NCI-H510A treated with DMSO at 0.1 percent for 48 hours (cell line): ENCODE measurements around the gene BLOC1S5.
"Not testable (repeated sequence)": the region's sequence is repeated elsewhere in the genome, so short reads cannot be mapped to it uniquely, and the experiment has no call there.

Experiments
- DNase-seq: peaks from one replicate; lab custom pipeline; 2025; lab: John Stamatoyannopoulos, UW

Gene BLOC1S5

DNA sequence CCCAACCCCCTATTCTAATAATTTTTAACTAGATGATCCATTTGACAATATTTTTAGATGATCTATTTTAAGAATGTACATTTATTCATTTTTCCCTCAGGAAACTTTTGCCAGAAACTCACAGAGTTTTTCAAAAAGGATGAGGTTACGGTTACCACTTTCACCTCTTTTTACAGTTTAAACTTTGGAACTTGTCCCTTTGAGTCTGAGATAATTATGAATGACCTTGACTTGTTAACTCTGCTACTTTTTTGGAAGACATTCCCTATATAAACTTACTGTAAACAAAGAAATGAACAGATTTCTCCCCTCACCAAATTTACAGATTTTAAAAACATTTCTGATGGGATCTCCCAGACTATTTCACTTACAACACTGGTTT, 18.4 kb upstream of the BLOC1S5 start:
- no peak for DNase-seq

DNA sequence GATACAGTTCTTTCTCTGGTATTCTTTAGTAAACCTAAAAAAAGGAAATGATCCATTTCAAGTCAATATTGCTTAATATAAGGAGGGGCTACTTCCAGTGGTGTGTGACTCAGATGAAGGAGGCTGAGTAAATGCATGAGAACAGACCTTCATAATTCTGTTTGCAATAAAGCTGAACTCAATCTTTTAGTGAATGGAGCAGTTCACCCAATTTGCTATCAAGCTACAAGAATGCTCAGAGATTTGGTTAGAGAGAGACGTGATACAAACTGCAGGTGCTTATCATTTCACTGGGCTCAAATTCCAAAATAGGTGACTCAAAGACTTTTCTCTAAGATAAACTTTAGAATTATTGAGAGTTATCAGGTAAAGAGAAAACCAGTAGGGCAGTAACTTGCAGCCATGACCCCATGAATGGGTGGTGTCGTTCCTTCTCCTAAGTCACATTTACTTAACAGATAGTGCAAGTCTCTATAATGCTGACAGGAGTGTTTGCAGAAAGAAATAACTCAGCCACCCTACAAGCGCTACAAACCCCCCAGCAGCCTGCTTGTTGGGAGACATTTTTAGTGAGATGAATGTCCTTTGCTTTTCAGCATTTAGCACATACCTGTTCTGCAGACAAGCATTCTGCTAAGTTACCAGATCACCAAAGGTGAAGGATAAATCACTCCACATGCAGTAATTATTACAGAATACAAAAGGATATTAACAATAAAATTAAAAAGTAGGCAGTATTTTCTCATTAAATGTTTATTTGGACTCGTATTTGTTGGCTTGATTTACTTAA, 16.4 kb upstream of the BLOC1S5 start:
- DNase-seq, result no peak

DNA sequence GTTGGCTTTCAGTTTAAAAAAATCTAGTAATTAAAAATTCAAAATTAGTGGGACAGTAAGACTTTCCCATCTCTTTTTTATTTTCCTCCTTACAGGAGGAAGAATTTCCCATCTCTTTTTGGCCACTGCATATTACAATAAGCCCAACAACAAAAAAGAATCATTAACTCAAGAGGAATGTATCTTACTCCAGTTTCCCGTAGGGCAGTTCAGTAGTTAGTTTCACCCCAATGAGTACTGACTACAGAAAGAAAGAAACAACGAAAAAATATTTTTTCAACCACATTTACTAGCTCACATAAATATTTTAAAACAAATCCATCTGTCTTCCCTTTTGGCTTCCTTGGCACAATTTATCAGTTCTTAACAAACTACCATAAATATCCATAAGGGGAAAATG, 14.9 kb upstream of the BLOC1S5 start:
- no peak for DNase-seq

DNA sequence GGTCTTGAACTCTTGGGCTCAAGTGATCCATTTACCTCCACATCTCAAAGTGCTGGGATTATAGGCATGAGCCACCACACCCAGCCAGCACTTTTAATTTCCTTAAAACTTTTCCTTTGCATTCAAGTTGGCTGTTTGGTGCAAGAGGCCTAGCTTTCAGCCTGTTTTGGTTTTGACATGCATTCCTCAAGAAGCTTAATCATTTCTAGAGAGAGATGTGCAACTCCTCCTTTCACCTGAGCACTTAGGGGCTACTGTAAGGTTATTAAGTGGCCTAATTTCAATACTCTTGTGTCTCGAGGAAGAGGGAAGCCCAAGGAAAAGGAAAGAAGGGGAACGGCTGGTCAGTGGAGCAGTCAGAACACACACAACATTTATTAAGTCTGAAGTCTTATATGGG, 13.8 kb upstream of the BLOC1S5 start:
- DNase-seq, result no peak

DNA sequence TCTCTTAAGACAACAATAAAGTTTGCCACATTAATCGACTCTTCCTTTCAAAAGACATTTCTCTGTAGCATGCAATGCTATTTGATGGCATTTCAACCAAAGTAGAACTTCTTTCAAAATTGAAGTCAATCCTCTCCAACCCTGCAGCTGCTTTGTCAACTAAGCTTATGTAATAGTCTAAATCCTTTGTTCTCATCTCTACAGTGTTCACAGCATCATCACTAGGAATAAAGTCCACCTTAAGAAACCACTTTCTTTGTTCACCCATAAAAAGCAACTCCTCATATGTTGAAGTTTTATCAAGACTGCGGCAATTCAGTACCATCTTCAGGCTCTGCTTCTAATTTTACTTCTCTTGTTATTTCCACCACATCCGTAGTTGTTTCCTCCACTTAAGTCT, 11.5 kb upstream of the BLOC1S5 start:
- DNase-seq, result no peak

DNA sequence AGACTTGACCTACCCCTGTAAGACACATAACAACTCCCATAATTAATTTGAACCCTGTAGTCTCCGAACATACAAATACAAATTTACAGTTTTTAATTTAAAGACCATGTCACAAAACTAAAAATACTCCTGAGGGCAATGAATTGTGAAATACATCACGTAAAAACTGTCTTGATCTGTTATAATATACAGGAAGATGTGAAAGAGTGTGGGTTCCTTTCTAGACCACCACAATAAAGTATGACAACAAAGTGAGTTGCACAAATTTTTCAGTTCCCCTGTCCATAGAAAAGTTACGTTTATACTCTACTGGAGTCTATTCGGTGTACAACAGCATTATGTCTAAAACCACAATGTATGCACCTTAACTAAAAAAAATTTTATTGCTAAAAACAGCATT, 11.0 kb upstream of the BLOC1S5 start:
- no peak for DNase-seq

DNA sequence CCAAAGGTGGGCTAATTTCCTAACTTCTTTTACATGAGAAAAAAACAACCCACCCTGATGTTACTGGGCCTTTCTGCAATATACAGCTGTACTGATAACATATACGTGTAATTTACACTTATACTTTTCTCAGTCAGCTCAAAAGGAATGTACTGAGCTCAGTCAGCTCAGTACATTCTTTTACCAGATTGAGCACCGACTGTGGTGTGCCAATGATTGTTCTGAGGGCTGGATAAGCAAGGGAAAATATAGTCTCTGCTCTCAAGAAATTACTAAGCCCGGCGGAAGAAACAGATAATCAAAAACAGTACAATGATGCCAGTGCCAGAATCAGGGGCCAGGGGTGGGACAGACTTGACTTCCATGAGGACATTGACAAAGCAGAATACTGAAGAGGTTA, 10.0 kb upstream of the BLOC1S5 start:
- no peak for DNase-seq

DNA sequence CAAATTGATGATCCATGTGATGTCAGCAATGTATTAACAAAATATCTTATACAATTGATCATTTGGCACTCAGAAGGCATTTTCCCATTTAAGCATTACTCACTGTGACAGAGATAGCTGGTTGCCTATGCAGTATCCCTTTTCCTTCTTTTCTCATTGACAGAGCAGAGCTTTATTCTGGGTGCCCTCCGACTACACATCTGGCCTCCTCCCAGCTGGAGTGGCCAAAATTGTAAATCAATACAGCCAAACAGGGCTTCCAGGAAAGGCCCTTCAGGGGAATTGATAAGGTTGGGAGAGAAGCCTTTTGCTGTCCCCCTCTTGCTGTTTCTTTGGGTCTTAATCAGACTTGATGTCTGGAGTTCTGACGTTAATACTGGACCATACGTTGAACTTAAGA, 9.6 kb upstream of the BLOC1S5 start:
- DNase-seq, result no peak

DNA sequence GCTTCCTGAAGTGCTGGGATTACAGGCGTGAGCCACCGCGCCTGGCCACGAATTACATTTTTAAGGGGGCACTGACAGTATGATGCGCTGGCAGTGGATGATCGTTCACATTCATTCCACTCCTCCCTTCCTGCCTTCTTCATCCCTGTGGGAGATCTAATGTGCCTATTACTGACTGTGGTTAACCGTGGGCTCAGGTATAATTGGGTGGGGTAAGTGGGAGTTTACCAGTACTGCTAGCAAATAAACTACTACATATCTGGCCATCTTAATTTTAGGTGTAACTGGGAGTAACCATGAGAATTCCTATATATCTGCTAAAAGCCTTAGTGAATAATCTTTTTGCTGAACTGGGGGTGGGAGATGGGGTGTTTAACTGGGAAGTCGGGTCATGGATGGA, 6.5 kb upstream of the BLOC1S5 start:
- no peak for DNase-seq

DNA sequence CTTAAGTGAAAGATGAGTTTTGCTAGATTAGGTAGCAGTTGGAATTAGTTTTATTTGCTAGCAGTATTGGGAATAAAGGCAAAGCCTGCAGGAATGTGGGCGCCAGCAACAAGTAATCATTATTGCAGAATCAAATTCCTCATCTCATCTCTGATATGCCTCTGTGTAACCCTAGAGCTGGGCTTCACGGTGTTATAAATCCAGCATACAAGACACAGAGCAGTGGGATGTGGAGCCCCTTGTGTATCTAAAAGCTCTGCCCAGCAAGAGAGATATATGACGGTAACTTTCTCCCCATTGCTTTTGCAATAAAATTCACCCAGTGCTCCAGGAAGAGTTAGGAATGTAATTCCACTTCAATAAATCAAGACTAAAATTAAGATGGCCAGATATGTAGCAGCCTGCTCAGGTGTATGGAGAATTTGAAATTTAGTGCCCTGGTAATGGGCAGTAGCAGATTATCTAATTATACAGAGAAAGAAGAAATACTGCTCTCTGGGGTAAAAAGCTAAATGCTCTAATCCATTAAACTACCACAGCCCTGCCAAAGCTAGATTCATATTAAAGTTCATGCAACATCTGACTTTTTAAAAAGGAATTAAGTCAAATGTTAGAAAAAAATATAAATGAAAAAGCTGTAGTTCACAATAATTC, 5.6 kb upstream of the BLOC1S5 start:
- DNase-seq, result no peak

DNA sequence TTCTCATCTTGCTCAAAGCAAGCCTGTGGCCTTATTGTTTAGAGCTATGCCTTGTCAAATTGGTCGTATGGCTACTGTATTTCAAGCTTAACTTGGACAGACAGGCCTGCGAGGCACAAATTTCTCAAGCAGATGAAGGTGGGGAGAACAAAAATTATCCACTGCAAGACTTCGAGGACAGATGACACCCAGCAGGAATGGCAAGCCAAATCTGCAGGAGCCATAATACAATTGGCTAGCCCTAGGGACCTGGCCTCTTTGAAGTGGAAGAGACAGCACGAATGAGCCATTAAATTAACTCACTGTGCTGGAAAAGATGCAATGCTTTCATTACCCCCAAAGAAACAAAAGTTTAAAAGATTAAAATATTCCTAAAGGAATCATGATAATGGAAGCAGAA, 5.0 kb upstream of the BLOC1S5 start:
- no peak for DNase-seq

DNA sequence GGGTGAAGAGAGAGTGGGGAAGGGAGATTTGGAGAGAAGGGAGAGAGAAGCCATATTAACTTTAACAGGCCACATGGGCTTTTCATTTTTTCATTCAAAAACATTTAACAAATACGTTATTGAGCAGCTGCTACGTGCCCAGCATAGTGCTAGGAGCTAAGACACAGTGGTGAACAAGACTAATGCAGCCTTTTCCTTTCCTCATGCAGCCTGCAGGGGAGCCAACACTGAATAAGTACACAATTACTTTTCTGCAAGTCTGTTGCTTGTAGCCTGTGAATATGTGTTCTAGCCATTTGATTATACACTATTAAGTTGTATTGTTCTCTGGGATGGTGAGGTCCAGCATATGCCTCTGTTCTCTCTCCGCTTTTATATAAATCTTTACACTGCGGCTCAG, 1.9 kb upstream of the BLOC1S5 start:
- DNase-seq, result no peak

DNA sequence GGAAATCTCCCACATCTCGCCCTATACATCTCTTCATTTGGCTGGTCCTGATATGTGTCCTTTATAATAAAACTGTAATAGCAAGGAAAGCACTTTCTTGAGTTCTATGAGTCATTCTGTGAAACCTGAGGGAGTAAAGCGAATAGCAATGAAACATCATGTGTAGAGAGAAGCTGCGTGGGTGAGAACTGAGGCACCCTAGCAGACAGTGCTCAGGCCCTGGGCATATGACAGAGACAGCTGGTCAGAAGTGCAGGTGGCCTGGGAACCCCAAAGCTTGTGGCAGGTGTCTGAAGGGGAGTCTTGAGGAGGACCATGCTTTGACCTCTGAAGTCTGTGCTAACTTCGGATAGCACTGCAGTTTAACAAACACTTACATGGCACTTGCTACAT, 1.3 kb upstream of the BLOC1S5 start:
- DNase-seq, result no peak

DNA sequence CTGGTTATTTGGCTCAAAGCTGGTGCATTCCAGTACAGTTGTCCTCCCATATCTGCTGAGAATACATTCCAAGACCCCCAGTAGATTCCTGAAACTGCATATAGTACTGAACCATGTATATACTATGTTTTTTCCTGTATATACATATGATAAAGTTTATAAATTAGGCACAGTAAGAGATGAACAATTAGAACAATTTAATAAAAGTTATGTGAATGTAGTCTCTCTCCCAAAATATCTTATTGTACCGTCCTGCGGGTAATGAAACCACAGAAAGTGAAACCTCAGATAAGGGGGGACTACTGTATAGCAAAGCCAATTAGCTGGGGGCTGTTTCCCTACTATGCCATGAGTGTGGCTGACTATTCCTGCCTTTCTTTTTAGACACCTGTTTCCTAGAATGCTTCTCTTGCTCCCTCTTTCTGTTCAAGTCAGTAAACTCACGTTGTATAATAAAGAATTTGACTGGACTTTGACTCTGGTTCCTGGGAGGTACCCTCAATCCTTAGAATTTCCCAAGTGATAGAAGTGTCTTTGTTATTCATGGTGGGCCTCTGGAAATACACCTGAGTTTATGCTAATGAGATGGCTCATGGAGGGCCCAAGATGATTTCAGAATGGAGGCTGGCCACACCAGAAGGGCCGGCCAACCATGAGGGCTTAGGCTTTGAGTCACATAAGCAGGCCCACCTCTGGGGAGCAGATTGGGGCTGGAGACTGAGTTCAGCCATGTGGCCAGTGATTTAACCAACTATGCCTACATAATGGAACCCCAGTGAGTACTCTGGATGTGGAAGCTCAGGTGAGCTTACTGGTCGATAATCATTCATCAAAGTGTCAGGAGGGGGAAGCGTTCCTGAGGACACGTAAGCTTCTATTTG, 689 bp upstream of the BLOC1S5 start:
- DNase-seq, result no peak

DNA sequence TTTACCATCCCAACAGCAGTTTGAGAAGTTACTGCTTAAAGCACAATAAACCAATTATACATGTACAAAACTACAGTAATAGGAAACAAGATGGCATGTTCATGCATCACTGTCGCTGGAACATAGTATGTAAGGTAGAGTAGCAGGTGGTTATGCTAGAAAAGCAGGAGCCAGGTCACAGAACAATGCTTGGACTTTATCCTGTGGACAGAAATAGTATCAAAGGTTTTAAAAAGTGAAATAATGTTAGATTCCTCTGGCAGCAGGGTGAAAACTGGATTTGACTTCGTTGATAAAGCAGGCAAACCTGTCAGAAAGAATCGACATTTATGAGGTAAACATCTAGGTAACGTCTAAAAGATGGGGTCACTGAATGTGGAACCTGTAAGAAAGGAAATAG, 2.5 kb downstream of the BLOC1S5 start:
- no peak for DNase-seq

DNA sequence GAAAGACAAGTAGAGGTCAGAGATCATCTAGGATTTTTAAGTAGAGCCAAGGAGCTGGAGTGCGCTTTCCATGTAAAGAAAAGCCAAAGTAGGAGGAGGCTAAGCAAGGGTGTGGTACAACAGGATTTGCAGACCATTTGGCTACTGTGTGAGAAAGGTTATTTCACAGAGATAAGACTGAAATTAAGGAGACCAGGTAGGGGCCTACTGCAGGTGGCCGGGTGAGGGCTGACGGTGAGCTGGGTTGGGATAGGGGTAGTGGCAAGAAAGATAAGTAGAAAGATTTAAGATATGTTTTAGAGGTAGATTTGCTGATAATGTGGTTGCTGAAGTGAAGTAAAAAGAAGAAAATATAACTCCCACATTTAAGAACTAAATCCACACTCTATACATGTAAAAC, 3.8 kb downstream of the BLOC1S5 start:
- no peak for DNase-seq

DNA sequence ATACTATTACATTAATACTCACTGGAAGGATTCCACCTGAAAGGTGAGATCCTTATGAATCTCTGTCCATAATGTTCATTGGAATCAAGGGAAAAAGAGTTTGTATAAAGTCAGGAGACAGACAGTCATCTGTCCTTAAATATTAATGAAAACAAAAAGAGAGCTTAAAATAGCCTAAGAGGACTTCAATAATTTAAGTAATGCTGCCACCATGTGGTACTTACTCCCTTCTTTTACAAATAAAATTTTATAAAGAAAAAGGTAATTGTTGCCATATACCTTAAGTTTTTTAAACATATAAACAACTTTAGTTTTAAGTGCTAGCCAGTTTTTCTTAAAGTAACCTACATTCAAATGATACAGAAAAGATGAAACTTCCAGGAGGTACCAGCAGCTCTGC, 5.1 kb downstream of the BLOC1S5 start:
- no peak for DNase-seq

DNA sequence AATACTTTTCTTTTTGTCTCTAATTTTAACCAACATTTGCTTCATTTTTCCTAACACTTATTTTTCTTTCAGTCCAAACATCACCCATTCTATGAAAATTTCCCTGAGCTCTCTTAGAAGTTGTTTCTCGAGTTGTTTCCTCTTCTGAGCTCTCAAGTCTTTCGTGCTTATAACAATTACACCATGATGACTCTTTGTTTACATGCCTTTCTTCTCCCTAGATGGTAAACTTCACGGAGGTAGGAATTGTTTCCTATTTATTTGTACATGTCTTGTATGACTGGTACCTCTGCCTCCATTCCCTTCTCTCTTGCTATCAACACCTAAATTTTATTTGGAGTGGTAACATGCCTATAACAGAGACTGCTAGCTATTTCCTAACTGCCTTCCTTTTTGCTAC, 6.4 kb downstream of the BLOC1S5 start:
- no peak for DNase-seq

DNA sequence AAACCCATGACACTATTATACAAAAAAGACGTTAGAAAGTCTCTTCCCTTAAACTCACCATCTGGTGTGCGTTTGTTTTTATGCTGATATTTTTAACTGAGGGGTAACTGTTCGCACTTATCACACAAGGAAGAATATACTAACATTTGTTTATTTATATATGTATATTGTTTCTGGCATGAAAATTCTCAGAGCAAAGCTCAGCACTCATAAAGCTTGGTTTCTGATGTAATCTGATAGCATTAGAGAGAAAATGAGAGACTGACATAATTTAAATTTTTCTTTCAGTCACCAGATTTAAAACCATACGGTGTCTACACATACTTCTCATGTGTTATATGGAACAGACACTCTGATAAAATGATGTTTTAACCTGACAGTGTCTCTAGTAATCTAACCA, 6.9 kb downstream of the BLOC1S5 start:
- no peak for DNase-seq

DNA sequence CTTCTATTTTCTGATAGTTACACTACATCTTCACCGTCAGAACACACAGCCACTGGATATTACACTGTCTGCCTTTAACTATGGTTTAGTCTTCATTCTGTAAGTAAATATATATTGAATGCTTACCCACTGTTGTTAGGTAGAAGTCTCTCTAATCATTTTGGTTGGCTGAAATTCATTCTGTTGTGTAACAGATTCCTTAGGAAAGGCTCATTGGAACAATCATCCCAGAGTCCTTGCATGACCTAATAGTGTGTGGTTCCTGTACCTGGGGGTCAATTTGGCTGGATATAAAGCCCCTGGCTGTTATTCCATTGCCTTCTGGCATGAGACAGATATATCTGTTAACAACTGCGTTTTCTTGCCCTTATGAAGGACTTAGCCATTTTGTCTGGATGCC, 9.9 kb downstream of the BLOC1S5 start:
- no peak for DNase-seq

DNA sequence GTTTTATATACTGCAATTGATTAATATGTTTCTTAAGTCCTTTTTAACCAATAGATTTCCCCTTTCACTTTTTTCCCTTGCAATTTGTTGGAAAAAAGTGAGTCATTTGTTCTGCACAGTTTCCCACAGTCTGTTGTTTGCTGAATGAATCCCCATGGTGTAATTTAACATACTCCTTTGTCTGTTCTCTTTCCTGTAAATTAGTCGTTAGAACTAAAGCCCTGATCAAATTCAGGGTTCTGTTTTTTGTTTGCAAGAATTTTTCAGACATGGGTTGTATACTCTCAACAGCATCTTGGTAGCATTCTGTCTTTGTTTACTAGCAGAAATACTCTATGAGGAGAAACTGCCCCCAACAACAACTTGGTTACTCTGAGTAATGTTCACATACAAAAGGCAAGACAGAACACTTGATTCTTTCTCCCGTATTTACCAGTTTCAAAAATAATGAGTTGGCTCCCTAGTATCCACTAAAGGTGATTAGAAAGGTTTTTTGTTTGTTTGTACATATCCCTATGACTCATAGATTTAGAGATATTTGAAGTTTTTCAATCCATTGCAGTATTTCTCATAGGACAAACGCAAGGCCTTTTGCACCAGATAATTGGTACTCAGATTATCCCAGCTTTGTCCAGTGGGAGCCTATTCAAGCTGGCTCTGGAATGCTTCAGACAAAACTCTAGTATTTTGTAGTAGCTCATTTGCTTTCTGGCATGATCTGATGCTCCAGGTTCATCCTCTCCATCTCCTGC, 16.5 kb downstream of the BLOC1S5 start:
- no peak for DNase-seq

DNA sequence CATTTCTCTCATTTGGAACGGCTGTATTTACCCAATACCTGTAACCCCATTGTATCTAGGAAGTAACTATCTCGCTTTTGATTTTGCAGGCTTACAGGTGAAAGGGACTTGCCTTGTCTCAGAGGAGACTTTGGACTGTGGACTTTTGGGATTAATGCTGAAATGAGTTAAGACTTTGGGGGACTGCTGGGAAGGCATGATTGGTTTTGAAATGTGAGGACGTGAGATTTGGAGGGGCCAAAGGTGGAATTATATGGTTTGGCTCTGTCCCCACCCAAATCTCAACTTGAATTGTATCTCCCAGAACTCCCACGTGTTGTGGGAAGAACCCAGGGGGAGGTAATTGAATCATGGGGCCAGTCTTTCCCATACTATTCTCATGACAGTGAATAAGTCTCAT, 18.4 kb downstream of the BLOC1S5 start:
- not testable (repeated sequence) for DNase-seq
